ES-I3 (cell line): ENCODE measurements around the gene RCAN3.

Experiments
- H3K36me3 ChIP-seq: 2 replicates; pipeline ENCODE4 v1.6.1; 2013; ENCODE audit warnings: mild to moderate bottlenecking, low read length, control low read depth, moderate library complexity; ENCODE audit not compliant: insufficient read depth
- H3K4me1 ChIP-seq: 2 replicates; pipeline ENCODE4 v1.6.1; 2013; ENCODE audit warnings: mild to moderate bottlenecking, control low read depth, low read length; ENCODE audit not compliant: insufficient read depth
- H3K9ac ChIP-seq: 2 replicates; pipeline ENCODE4 v1.6.1; 2013; ENCODE audit warnings: low read depth, mild to moderate bottlenecking, low read length, moderate library complexity
- H3K9me3 ChIP-seq: 2 replicates; pipeline ENCODE4 v1.6.1; 2013; ENCODE audit warnings: mild to moderate bottlenecking, low read length, moderate library complexity; ENCODE audit not compliant: control insufficient read depth, insufficient read depth

Gene RCAN3

DNA sequence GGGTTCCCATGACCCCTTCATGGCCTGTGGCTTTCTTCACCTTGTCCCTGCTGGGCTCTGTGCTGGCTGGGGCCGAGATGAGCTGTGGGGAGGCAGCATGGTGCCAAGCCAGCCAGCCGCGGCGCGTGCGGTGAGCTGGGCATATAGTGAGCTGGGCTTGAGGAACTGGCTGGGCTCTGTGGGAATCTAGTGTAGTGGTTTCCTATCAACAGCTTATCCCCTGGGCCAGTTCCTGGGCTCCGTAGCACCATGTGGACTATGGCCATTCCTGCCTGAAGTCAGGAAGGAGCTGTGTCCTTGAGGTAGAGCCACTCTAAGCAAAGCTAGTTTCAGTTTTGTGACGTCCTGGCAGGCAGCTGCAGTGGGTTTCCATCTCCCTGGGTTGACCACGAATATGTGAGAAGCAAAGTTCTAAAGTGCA, 55.1 kb downstream of the RCAN3 start:
- Histone ChIP-seq H3K9ac (no peak overlapping the region), H3K4me1 (peaks cover 3% of the 10 kb centered on the region; the same call in 1 of the 2 replicates), H3K36me3 (no peaks in the 10 kb centered on the region), H3K9me3 (no peaks in the 10 kb centered on the region)

DNA sequence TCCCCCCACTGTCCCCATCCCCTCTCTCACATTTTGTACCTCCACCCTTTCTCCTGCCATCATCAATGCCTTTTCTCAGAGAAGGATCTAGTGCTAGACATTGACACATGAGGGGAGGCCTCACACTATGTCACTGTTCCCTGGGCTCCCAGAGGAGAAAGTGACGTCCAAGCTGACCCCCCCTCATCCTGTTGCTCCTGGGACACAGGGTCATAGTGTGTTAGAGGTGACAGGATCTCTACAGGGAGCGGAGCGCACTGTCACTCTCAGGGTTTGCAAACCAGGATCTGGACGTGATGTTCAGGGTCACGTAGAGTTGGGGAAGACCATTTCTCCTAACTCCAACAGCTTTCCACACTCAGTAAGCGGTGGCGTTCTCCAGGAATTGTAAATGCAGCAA, 55.8 kb downstream of the RCAN3 start:
- Histone ChIP-seq H3K4me1 (peaks cover 3% of the 10 kb centered on the region; the same call in 1 of the 2 replicates), H3K36me3 (no peaks in the 10 kb centered on the region), H3K9ac (no peak overlapping the region), H3K9me3 (no peaks in the 10 kb centered on the region)

DNA sequence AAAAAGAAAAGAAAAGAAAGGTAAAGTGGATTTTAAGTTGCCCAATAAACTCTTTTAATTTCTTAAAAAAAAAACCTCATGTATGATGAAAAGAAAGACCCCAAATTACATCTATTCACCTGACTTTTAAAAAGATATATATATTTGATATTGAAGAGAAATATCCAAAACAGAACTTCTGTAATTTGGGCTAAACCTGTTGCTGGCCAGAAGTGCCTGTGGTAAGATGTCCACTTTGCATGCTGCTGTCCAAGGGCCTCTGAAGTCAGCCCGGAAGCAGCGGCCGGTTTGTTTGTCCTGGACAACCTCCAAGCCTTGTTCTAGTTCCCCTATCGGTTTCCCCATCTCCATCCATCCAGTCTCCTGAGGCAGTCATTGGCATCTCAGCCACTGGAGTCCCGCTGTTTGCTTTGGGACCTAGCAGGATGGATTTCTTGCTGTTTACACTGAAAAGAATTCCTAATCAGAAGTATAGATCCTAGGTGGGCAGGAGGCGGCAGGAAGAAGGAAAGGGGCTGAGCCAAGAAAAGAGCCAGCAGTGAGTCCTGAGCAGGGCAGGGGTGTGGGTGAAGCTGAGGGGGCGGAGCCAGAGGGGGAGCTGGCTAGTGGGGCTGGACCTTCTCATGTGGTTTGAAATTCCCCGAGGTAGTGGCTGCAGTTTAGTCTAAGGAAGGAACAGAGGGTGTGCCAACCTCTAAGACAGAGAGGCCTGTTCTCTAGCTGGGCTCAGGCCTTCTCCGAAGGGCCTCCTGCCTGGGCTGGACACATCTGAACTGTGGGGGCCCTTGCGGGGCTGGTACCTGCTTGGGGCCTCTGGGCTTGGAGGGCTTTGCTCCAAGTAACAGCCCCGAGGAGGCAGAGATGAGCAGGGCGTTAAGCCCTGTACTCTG, 56.5 kb downstream of the RCAN3 start:
- H3K4me1 ChIP-seq, result peaks cover 3% of the 10 kb centered on the region; the same call in 1 of the 2 replicates
- no peaks in the 10 kb centered on the region for H3K36me3 ChIP-seq
- H3K9ac ChIP-seq, result no peak overlapping the region
- no peaks in the 10 kb centered on the region for H3K9me3 ChIP-seq

DNA sequence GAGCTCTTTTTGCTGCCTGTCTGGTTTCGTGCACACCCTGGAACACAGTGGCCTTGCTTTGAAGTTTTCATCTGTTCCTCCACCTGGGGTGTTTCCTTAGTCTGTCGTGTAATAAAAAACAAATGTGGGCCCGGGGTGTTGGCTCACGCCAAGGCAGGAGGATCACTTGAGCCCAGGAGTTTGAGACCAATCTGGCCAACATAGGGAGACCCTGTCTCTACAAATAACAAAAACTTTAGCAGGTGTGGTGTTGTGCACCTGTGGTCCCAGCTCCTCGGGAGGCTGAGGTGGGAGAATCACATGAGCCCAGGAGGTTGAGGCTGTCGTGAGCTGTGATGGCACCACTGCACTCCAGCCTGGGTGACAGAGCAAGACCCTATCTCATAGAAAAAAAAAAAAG, 57.7 kb downstream of the RCAN3 start:
- peaks cover 7% of the 10 kb centered on the region for H3K9me3 ChIP-seq
- peaks cover 3% of the 10 kb centered on the region; the same call in 1 of the 2 replicates for H3K4me1 ChIP-seq
- H3K36me3 ChIP-seq, result no peaks in the 10 kb centered on the region
- no peak overlapping the region for H3K9ac ChIP-seq

DNA sequence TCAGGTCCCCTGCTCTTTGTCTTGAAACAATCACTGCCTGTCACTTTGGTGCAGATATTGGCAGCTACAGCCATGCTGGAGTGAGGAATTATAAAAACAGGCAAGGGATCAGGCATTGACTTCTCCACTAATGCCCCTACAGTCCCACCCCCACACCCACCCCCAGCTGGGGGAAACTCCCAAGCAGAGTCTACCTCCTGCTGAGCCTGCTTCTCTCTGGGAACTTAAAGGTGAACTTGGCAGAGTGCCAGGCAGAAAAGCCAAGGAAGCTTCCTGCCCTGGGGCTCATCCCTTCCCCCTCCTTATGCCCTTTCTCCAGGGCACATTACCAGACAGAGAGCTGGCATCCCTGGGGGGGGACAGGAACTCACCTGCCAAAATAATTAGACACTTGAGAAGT, 60.0 kb downstream of the RCAN3 start:
- peaks cover 10% of the 10 kb centered on the region for H3K4me1 ChIP-seq
- H3K36me3 ChIP-seq, result no peaks in the 10 kb centered on the region
- H3K9me3 ChIP-seq, result peaks cover 7% of the 10 kb centered on the region
- no peak overlapping the region for H3K9ac ChIP-seq

DNA sequence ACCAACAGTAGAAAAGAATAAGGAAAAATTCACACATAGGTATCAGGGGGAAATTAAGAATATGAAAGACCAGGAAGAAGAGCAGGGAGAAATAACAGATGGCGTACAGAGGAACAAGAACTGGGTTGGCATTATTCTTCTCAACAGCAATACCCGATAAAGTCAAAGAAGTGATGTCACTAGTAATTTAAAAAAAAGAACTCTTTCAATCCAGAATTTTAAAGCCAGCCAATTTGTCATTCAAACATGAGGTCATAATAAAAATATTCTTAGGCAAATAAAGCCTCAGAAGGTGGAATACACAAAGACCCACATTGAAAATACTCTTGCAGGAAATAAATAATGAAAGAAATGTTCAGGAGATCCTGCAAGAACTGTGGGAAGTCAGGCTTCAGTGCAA, 62.1 kb downstream of the RCAN3 start:
- Histone ChIP-seq H3K4me1 (peaks cover 8% of the 10 kb centered on the region), H3K9ac (no peak overlapping the region), H3K9me3 (peaks cover 7% of the 10 kb centered on the region), H3K36me3 (no peaks in the 10 kb centered on the region)

DNA sequence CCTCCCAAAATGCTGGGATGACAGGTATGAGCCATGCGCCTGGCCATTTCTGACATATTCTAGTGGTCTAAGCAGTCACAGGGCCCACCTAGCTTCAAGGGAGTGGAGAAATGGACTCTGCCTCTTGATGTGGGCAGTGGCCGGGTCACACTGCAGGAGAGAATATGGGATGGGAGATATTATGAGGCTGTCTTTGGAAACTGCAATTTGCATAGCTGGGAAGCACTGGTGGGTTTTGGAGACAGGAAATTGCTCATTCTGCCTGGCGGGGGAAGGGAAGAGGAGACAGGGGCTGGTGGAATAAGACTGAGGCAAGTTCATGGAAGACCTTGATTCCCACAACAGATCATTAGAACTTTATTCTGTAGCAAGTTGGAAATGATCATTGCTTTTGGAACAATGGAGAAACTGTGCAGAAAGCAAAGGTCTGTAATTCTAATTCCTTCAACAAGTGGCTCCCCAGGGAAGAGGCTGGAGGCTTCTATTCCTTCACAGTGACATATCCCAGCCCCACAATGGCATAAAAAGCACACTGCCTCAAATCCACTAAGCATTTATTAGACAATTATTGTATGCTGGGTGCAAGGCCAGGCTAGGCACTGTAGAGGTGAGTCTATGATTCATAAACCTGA, 63.7 kb downstream of the RCAN3 start:
- Histone ChIP-seq H3K9me3 (peaks cover 7% of the 10 kb centered on the region), H3K4me1 (peaks cover 12% of the 10 kb centered on the region), H3K9ac (no peak overlapping the region), H3K36me3 (no peaks in the 10 kb centered on the region)

DNA sequence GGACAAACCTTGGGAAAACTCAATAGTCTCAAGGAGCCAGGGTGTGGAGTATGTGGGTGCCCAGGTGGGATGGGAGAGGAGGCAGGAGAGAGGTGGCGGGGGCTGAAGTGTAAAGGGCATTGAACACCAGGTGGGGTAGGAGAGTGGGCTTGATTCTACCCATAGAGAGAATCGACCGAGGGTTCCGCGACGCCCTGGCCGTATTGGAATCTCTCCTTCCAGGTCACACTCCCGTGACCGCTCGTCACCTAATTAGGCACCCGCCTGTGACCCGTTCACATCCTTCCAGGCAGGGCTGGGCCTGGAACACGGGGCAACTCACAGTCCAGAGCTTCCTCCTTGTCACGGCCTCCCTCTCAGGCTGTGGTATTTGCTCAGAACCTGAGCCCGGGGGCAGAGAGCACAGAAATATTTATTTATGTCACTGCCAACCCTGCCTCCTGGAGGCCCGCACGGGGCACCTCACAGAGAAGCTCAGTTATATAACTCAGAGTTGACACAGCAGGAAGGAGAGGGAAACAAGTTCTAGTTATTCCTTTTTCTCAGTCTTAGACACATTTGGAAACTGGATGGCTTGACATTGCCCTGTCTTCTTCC, 65.3 kb downstream of the RCAN3 start:
- peaks cover 12% of the 10 kb centered on the region for H3K4me1 ChIP-seq
- no peaks in the 10 kb centered on the region for H3K36me3 ChIP-seq
- peaks cover 7% of the 10 kb centered on the region for H3K9me3 ChIP-seq
- H3K9ac ChIP-seq, result no peak overlapping the region

DNA sequence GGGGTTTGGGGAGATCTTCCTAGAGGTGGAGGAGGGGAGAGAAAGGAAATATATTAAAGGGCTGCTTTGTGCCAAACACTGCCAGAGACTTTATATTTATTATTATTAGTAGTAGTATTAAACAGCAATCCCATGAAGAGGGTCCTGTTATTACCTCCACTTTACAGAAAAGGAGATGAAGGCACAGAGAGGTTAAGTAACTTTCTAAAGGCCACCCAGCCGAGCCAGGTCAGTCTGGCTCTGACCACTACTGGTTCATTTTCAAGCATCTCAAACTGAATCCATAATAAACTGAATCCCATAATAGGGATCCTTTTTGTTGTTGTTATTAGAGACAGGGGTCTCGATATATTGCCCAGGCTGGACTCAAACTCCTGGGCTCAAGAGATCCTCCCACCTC, 65.8 kb downstream of the RCAN3 start:
- Histone ChIP-seq H3K36me3 (no peaks in the 10 kb centered on the region), H3K9me3 (peaks cover 7% of the 10 kb centered on the region), H3K9ac (no peak overlapping the region), H3K4me1 (peaks cover 12% of the 10 kb centered on the region)

DNA sequence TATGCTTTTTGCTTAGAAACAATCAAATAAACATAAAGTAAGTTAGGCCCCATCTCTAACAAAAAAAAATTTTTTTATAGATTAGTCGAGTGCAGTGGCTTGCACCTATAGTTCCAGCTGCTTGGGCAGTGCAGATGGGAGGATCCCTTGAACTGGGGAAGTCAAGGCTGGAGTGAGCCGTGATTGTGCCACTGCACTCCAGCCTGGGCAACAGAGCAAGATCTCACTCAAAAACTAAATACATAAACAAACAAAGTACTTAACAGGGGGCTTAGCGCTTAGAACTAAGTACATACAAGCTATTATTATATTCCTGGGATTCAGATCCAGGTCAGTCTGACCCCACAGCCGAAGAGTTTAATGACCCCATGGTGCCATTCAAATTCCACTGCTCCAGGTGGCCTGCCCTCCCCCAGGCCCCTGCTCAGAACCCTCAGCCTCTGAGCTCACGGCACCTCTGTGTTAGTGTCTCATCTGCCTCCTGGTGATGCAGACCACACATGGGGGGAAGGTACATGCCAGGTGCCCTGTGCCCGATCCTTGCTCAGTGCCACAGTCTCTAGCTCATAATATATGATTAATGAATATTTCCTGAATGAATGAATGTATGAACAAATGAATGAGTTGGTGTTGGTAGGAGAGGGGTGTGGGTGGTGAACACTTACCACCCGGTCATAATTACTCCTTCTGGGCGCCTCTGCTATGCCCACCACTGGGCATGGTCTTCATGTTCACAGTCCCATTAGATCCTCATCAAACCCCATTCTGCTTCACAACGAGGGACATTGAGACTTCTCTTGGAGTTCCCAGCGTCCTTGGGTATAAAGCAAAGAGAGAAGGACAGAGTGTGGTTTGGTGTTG, 67.9 kb downstream of the RCAN3 start:
- Histone ChIP-seq H3K9me3 (no peaks in the 10 kb centered on the region), H3K4me1 (peaks cover 12% of the 10 kb centered on the region), H3K9ac (no peak overlapping the region), H3K36me3 (no peaks in the 10 kb centered on the region)

DNA sequence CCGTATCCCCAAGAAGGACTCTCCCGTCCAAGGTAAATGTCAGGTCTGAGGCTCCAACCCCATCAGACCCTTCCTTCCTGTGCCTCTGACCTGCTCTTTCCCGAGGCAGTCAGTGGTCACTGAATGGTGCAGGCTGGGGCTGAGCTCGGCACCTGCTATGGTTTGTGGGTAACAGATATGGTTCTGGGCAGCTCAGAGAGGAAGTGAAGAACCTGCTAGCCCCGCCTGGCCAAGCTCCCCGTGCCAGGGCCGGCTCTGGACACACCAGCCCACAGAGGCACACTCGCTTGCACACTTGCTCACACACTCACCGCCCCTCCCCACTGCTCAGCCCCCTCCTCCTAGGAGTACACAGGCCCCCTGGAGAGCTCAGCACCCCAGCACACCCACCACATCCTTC, 69.7 kb downstream of the RCAN3 start:
- H3K36me3 ChIP-seq, result no peaks in the 10 kb centered on the region
- no peak overlapping the region for H3K9ac ChIP-seq
- no peaks in the 10 kb centered on the region for H3K9me3 ChIP-seq
- H3K4me1 ChIP-seq, result peaks cover 5% of the 10 kb centered on the region

DNA sequence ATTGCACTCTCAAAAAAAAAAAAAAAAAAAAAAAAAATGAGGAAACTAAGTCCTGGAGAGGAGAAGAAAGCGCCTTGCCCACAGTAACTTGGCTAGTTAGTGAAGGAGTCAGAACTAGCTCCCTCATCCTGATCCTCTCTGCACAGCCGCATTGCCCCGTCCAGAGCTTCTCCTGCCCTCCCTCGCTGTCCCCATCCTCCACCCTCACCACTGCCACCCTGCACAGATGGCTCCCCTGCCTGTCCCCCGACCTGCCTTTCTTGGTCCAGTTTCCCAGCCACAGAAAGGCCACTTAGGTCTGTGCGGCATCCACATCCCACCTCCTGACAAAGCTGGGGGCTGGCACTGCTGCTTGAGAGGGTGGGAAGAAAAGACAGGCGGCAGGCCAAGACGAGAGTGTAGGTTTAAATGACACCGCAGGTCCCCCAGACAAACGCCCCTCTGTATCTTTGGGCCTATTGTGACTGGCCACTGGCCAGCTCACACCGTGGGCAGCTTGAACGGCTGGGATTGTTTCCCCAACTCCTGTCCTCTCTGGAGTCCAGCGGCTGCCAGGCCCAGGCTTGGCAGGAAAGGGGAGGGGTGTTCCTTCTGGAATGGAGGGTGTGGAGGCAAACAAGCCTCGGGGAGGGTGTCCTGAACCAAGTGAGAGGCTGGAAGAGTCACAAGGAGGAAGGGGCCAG, 73.4 kb downstream of the RCAN3 start:
- H3K9ac ChIP-seq, result no peak overlapping the region
- H3K36me3 ChIP-seq, result no peaks in the 10 kb centered on the region
- no peaks in the 10 kb centered on the region for H3K9me3 ChIP-seq
- H3K4me1 ChIP-seq, result no peaks in the 10 kb centered on the region

DNA sequence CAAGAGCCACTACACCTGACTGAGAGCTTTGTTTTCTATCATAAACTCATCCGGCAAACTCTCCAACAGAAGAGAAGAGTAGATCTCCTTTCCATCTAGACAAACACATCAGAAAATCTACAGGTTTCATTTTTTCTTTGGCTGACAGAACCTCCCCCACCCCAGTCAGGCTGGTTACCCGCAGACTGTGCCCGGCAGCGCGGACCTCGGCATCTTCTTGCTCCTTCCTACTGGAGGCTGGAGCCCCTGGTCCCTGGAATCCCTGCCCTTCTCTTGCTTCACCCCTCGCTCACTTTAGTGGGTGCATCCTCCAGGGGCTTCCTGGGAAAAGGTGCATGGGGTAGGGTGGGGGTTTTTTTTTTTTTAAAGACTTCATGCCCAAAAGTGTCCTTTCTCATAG, 76.2 kb downstream of the RCAN3 start:
- H3K9ac ChIP-seq, result no peak overlapping the region
- no peaks in the 10 kb centered on the region for H3K9me3 ChIP-seq
- no peaks in the 10 kb centered on the region for H3K36me3 ChIP-seq
- no peaks in the 10 kb centered on the region for H3K4me1 ChIP-seq

DNA sequence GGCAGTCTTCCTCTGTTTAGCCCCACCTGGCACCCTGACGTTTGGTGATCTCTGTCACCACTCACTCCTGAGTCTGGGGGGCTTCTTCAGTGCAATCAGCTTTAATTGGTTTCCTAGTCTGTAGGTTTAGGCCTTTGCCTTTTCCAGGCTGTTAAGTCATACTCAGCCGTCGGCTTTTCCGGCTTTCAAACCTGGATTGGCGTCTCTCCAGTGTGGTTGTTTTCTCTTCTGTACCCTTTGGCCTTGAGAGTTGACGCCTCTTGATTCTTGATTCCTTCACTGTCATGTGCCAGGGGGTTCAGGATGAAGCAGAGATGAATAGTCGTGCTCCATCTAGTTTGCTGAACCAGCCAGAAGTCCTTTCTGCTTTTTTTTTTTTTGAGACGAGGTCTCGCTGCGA, 78.1 kb downstream of the RCAN3 start:
- H3K9ac ChIP-seq, result no peak overlapping the region
- H3K9me3 ChIP-seq, result no peaks in the 10 kb centered on the region
- no peaks in the 10 kb centered on the region for H3K4me1 ChIP-seq
- H3K36me3 ChIP-seq, result no peaks in the 10 kb centered on the region
